GM10847 (cell line): ENCODE measurements around the gene MYH7.

Experiments
- POLR2A ChIP-seq: IDR thresholded peaks from 2 replicates; pipeline ENCODE4 v1.6.1; 2011; ENCODE audit not compliant: insufficient read length; ENCODE audit errors: extremely low read depth

MYH7 gene

DNA sequence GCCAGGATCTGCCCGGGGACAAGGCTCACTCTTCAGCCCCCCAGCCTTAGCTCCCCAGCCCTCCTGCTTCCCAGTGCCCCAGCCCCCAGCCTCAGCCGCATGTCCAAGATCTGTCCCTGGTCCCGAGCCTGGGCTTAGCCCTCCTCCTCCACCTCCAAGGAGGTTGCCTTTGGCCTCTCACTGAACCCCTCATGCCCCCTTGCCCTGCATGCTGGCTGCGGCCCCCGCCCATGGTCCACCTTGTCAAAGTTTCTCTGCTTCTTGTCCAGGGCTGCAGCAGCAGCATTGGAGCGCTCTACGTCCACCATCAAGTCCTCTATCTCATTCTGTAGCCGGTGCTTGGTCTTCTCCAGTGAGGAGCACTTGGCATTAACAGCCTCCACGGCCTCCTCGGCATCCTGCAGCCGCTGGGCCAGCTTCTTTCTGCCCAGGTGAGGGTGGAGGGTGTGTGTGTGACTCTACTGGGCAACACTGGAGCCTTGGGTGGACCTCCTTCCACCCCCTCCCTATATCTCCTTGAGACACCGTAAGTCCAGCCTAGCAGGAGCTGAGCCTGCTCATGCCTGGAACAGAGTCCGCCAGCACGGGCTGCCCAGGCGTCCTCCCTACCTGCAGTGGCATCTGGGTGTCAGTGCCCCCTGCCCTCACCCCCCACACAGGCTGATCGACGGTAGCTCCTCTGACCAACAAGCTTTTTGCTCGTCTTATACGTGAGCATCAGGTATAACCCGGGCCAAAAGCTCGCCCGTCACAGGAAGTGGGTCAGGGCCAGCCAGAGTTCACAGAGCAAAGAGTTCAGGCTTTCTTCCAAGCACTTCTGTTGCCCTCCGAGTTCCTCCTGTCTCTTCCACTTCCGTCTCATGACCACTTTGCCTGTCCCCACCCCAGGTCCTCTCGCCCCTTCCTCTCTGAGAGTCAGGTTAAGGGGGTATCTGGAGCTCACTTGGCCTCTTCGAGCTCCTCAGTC, 47.3 kb downstream of the MYH7 start:
- TF ChIP-seq POLR2A: no peak

DNA sequence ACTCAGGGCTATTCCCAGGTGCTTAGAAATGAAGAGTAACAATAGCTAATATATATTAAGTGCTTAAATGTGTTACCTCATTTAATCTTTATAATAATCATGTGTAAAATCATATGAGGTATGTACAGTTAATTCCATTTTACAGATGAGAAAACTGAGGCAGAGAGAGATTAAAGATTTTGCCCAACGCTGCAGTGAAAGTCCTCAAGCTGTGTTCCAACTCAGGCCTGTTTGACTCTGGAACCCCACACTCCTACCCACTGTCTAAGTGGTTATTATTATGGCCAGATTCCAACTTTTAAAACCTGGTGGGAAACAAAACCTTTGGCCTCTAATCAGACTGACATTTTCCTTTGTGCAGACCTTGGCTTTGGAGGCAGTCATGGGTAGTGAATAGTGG, 48.5 kb downstream of the MYH7 start:
- no peak for TF ChIP-seq POLR2A

DNA sequence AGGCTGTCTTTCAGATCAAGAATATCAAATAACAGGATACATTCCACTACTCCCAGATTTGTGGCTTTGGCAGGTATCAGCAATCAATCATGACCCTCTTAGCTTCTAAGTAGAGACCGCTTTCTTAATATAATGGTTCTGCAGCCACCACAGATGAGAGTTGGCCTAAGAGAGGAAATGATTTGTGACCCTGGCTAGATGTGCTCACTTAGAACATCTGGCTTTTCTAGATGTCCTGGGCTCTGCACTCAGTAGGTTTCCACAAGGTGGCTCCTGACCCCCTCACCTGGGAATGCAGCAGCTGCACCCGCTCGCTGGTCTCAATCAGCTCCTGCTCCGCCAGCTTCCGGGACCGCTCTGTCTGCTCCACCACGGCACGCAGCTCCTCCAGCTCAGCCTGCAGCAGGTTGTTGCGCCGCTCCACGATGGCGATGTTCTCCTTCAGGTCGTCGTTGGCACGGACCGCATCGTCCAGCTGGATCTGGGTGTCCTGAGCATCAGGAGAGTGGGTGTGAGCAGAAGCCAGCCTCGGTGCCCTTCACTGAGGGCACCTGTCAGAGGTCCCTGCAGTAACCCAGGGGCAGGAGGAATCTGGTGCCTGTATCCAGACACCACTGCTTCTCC, 49.7 kb downstream of the MYH7 start:
- TF ChIP-seq POLR2A: no peak

DNA sequence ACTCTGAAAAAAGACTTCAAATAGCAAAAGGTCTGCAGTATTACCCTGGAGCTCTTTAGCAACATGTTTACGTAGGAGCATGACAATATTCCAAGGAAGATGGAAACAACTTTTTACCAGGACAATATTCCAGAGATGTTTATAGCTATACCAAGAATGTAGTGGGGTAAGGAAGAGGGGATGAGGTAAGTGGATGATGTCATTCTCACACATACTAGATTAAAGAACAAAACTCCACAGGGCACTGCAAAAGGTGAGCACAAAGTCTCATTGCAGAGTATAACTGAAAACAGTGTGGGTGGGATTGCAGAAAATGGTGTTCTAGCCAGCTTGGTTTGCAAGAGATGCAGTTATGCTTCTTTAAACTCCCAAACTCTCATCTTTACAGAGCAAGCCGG, 50.2 kb downstream of the MYH7 start:
- TF ChIP-seq POLR2A: no peak

DNA sequence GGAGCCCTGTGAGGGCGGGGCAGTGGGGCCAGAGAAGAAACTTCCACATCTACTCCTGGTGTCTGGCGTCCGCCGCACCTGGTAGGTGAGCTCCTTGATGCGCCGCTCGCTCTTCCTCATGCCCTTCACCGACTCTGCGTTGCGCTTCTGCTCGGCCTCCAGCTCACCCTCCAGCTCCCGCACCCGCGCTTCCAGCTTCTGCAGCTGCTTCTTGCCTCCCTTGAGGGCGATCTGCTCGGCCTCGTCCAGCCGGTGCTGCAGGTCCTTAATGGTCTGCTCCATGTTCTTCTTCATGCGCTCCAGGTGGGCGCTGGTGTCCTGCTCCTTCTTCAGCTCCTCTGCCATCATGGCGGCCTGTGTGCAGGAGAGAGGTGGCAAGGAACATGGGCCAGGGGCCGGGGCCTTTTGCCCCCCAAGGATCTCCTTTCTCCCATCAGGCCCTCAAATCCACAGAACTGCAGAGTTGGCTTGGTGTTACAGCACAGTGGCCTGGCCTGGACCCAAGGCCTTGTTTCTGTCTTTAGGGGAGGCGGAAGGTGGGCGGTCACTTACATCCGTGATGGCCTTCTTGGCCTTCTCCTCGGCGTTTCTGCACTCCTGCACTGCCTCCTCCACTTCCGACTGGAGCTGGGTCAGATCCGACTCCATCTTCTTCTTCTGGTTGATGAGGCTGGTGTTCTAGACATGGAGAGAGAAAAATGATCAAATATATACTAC, 50.9 kb downstream of the MYH7 start:
- no peak for TF ChIP-seq POLR2A

DNA sequence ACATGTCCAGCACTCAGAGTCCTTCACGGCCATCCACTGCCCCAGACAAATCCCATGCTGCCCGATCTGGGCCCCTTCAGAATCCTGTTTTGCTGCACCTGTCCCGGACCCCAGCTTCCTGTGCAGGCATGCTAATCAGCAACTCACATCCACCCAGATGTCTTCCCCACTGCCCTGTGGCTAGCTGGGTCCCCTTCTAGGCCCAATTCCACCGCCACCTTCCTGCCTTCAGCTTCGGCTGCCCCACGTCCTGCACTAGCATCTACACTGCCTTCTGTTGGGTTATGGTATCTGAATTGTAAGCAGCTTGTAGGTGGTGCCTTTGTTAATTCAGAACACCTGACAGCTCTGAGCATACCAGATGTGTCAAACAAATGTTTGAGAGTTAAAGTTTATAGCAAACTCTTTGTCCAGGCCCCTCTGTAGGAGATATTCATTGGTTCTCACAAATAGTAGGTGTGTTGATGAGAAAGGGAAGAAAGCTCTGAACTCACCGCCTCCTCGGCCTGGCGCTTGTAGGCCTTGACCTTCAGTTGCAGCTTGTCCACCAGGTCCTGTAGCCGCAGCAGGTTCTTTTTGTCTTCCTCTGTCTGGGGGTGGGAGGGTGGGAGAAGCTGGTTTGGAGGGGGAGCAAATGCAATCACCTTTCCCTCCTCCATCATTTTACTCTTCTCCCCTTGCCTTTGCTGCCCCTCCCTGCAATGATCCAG, 52.6 kb downstream of the MYH7 start:
- TF ChIP-seq POLR2A: no peak

DNA sequence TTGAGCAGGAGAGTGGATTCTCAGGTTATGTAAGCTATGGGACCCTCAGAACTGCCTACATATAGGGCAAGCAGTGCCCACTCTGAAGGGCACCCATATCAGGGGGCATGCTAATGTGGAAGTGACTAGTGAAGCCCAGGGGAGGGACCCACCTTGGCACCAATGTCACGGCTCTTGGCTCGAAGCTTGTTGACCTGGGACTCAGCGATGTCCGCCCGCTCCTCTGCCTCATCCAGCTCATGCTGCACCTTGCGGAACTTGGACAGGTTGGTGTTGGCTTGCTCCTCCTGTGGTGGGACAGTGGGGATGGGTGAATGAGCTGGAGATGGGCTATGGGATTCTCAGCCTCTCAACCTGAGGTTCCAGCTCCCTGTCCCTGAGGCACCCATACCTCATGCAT, 53.2 kb downstream of the MYH7 start:
- TF ChIP-seq POLR2A: no peak

DNA sequence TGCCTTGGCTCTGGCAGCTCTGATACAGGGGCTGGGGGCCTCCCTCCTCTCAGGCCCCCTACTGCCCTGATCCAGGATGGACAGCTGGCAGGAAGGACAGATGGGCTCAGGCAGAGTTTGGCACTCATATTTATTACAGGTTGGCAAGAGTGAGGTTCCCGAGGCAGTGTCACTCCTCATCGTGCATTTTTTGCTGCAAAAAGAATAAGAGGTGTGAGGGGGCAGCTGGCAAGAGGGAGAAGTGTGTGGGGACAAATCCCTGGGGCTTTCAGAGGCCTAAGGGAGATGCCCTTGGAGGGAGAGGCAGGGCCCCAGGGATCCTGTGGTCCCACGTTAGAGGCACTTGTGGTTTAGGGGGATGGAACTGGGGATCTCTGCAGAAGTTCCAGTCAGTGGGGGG, 53.6 kb downstream of the MYH7 start:
- TF ChIP-seq POLR2A: no peak

DNA sequence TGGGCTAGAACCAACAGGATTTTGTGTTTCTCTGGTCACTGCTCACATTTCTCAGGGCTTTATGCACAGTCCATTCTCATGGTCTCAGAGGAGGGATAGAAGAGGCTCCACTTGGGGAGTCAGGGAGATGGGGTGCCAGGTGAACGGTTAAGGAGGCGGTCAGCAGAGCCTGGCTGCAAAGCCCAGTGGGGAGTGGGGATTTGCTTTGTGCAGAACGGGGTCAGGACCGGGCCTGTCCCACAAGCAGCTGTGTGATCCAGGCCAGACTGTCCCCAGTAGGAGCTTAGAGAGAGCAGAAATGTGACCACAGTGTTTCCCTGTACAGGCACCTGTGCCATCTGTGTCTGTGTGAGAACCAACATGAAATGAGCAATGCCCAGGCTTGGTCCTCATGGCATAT, 54.5 kb downstream of the MYH7 start:
- TF ChIP-seq POLR2A: no peak

DNA sequence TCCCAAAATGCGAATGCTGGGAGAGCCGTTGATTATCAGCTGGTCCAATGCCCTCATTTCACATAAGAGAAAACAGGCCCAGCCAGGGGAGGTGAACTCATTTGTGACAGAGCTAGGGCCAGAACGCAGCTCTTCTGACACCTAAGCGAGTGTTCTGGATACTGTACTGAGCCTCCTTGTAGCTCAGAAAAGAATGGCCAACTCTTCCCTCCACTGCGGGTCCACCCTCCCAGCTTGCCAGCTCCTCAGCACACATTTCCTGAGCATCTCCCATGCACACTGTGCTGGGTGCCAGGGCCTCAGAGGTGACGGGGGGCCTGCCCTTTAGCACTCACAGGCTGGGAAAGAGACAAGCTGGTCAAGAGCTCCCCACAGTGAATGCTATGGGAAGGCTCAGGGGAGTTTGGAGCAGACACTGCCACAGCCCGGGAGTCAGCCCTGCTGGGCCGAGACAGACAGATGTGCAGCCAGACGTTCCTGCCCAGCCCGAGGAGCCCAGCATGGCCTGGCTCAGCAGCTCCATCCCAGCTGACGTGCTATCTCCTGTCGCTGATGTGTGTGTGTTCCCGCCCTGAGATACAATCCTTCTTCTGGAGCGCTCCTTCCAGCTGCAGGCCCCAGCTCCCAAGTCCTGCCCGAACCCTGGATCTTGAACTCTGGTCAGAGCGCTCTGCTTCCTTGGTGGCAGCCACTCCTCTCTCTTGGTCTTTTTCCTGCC, 55.1 kb downstream of the MYH7 start:
- TF ChIP-seq POLR2A: no peak

DNA sequence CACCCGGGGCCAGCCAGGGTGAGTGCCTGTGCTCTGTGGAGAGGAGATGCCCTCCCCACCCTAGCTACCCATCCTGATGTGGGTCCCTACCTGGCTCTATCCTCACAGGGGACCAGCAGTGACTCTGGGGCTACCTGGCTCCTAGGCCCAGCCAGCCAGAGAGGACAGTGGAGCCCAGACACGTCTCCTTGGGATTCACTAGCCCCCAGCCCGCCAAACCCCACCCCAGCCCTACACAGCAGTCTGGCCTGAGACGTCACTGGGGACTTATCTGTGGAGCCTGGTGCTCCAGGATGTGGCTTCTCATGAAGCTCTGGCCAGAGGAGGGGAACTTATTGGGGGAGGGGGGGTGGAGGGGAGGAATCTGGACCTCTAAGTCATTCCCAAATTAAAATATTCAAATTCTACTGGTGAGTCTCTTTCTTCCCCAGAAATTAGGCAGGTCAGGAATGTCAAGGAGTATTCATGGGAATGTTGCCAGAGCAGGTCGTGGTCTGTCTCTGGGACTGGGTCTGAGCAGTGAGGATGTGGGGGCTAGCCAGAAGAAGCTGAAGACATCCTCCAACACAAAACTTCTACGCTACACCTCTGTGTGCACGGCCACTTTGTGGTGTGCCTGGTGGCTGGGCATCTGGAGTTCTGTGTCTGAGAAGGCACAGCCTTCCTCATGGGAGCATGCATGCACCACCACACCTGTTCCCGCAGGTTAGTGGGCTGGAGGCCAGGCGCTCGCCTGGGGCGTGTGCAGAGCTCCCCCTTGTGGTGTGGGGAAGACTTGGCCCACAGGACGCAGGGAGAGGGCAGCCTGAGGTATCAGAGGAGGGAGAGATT, 55.9 kb downstream of the MYH7 start:
- TF ChIP-seq POLR2A: no peak

DNA sequence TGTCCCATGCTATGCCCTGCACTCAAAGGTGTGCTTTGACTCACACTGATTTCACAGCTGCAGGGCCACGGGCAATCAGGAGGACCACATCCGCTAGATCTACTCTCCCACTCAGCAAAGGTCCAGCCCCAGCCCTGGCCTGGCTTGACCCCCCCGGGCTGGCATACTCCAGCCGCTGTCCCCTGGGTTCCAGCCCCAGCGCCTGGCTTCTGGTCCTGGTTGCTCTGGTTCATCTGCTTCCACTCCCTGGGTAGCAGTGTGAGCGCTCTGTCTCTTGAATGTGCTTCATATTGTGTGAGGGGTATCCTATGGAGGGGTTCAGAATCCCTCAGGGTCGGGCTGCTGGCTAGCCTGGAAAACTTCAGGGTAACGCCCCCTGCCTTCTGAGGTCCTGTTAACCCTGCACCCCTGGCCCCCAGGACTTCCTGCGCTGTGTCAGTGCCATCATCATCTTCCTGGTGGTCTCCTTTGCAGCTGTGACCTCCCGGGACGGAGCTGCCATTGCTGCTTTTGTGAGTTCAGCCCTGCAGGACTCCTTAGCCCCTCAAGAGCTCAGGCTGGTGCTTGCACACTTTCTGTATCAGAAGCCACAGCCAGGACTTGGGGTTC, 56.7 kb downstream of the MYH7 start:
- TF ChIP-seq POLR2A: no peak
